Right lobe of liver (tissue), 4 donors: ENCODE measurements around the gene KMT2E.

Source experiments
- POLR2A ChIP-seq: fragments of 450-650 bp; IDR thresholded peaks from one replicate; pipeline ENCODE4 v1.6.1; 2017; ENCODE audit warnings: antibody characterized with exemption, mild to moderate bottlenecking
- TF ChIP-seq, protein P1 (sequence below), 4 donors: fragments of 200-600 bp in 3 of 4; fragments of 450-650 bp in 1 of 4; IDR thresholded peaks; one replicate each; pipeline versions ENCODE4 v1.5.1 to v1.8.0; 2016 to 2022; ENCODE audit warnings: antibody characterized with exemption in 4 of 4, mild to moderate bottlenecking in 2 of 4
- donor health status: DM: no; HTN: no; CAD: no.
- donor health status: DM: no; HTN: no; CAD: no.
- donor health status: DM: no; HTN: yes; CAD: no.

DNA sequence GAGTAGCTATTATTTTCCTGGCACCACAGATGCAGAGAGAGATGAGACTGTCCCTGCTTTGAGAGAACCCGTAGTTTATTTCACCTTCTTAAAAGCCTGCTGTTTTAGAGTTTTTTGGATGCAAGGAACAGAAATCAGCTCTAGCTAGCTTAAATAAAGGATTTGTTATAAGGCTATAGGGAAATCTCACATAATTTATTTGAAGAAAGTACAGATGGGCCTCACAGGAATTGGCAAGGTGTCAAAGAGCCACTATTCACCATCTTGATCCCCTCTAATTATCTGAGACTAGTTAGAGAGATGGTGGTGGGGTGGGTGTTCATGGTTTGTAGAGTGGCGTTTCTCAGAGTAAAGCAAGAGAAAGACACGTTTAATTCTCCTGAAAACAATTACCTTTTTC lies 7.3 kb downstream of the KMT2E start:
- TF ChIP-seq, protein P1, sequence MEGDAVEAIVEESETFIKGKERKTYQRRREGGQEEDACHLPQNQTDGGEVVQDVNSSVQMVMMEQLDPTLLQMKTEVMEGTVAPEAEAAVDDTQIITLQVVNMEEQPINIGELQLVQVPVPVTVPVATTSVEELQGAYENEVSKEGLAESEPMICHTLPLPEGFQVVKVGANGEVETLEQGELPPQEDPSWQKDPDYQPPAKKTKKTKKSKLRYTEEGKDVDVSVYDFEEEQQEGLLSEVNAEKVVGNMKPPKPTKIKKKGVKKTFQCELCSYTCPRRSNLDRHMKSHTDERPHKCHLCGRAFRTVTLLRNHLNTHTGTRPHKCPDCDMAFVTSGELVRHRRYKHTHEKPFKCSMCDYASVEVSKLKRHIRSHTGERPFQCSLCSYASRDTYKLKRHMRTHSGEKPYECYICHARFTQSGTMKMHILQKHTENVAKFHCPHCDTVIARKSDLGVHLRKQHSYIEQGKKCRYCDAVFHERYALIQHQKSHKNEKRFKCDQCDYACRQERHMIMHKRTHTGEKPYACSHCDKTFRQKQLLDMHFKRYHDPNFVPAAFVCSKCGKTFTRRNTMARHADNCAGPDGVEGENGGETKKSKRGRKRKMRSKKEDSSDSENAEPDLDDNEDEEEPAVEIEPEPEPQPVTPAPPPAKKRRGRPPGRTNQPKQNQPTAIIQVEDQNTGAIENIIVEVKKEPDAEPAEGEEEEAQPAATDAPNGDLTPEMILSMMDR (IDR thresholded peaks at IDR 0.05) = no peak
- no peak for TF ChIP-seq POLR2A
